H1 (cell line): ENCODE data around the gene RILPL2. TPM values are rescaled to one million over a fixed set of nuclear protein-coding genes. Genes with fewer than 3 reads are reported as not detected.

Source experiments
- CTCF ChIA-PET: fragments of 300-600 bp; sonication (Branson Sonifier 250); formaldehyde crosslinking; loops from one replicate; lab custom pipeline; 2021; ENCODE audit not compliant: partially characterized antibody; lab: Charles Lee
- POLR2A ChIA-PET: fragments of 300-600 bp; sonication (Branson Sonifier 250); formaldehyde crosslinking; loops from one replicate; lab custom pipeline; 2021; ENCODE audit warnings: inconsistent platforms; ENCODE audit not compliant: partially characterized antibody; lab: Charles Lee
- DNase-seq, 2 experiments: peaks; one replicate each; pipeline versions ENCODE4 v3.0.0 to v3.0.0-alpha.2; 2010 to 2022; ENCODE audit warnings: low spot score in 2 of 2, low read depth in 1 of 2, mixed read lengths in 1 of 2
- FAIRE-seq: peaks from 2 replicates; lab custom pipeline; 2011; peaks lifted over from hg19 to GRCh38; lab: Jason Lieb, UNC
- H2AFZ ChIP-seq: 2 replicates; pipeline ENCODE4 v1.8.1; 2012; ENCODE audit warnings: low read length, inconsistent platforms
- H2AK5ac ChIP-seq: 2 replicates; pipeline ENCODE4 v1.6.1; 2013; ENCODE audit warnings: low read depth, low read length
- H2BK120ac ChIP-seq: replicated peaks from 2 replicates; pipeline ENCODE3; 2013; ENCODE audit warnings: low read depth, low read length, inconsistent platforms
- H2BK12ac ChIP-seq: 2 replicates; pipeline ENCODE4 v1.6.1; 2013; ENCODE audit warnings: low read depth, low read length
- H2BK15ac ChIP-seq: 2 replicates; pipeline ENCODE4 v1.6.1; 2013; ENCODE audit warnings: low read length
- H2BK20ac ChIP-seq: 2 replicates; pipeline ENCODE4 v1.6.1; 2013; ENCODE audit warnings: low read length
- H2BK5ac ChIP-seq: 2 replicates; pipeline ENCODE4 v1.6.1; 2013; ENCODE audit warnings: low read depth, low read length
- H3K14ac ChIP-seq: 2 replicates; pipeline ENCODE4 v1.6.1; 2013; ENCODE audit warnings: inconsistent platforms; ENCODE audit not compliant: insufficient read length
- H3K18ac ChIP-seq: 2 replicates; pipeline ENCODE4 v1.6.1; 2013; ENCODE audit warnings: low read length; ENCODE audit errors: extremely low read depth
- H3K23ac ChIP-seq: 2 replicates; pipeline ENCODE4 v1.6.1; 2013; ENCODE audit warnings: inconsistent platforms; ENCODE audit not compliant: insufficient read length
- H3K23me2 ChIP-seq: 2 replicates; pipeline ENCODE4 v1.6.1; 2013; ENCODE audit warnings: low read depth, low read length
- H3K27ac ChIP-seq: 2 replicates; pipeline ENCODE4 v1.6.1; 2011; ENCODE audit warnings: low read depth, low read length, inconsistent platforms
- H3K27me3 ChIP-seq, 4 experiments: replicated peaks in 1 of 4; 1 replicate in 1 of 4; 2 replicates in 3 of 4; pipeline versions ENCODE4 v1.6.1 to v1.8.1; 2011 to 2013; ENCODE audit warnings: low read length in 3 of 4, mild to moderate bottlenecking in 3 of 4, inconsistent platforms in 2 of 4, mixed read lengths in 2 of 4, moderate library complexity in 1 of 4; ENCODE audit not compliant: control insufficient read depth in 3 of 4, insufficient read depth in 3 of 4; ENCODE audit errors: extremely low read depth in 1 of 4
- H3K36me3 ChIP-seq, 4 experiments: 2 replicates each; pipeline versions ENCODE4 v1.6.1 to v1.8.1; 2011 to 2013; ENCODE audit warnings: mild to moderate bottlenecking in 4 of 4, low read length in 3 of 4, moderate library complexity in 2 of 4, control low read depth in 1 of 4, inconsistent platforms in 1 of 4; ENCODE audit not compliant: insufficient read depth in 4 of 4, control insufficient read depth in 2 of 4
- H3K4ac ChIP-seq: replicated peaks from 2 replicates; pipeline ENCODE3; 2013; ENCODE audit warnings: low read length, low read depth, mixed read lengths, inconsistent platforms; ENCODE audit not compliant: insufficient read length
- H3K4me1 ChIP-seq, 4 experiments: replicated peaks in 1 of 4; 1 replicate in 1 of 4; 2 replicates in 3 of 4; pipeline versions ENCODE4 v1.6.1 to v1.8.1; 2011 to 2013; ENCODE audit warnings: low read length in 3 of 4, inconsistent platforms in 2 of 4, mixed read lengths in 1 of 4; ENCODE audit not compliant: insufficient read depth in 4 of 4, control insufficient read depth in 3 of 4
- H3K4me2 ChIP-seq, 2 experiments: 2 replicates each; pipeline versions ENCODE4 v1.6.1 to v1.8.1; 2011 to 2013; ENCODE audit warnings: low read depth in 2 of 2, low read length in 2 of 2, control low read depth in 1 of 2, inconsistent platforms in 1 of 2, mild to moderate bottlenecking in 1 of 2; ENCODE audit not compliant: insufficient read depth in 1 of 2
- H3K4me3 ChIP-seq, 4 experiments: fragments of 200-600, 300-600 bp in 1 of 4; sonication (generic), shearing (Covaris generic), sonication (Bioruptor Twin) in 1 of 4; 2 replicates each; pipeline versions ENCODE4 v1.5.1 to v1.8.1; 2011 to 2016; ENCODE audit warnings: low read length in 4 of 4, low read depth in 3 of 4, control low read depth in 2 of 4, inconsistent platforms in 2 of 4, mild to moderate bottlenecking in 2 of 4, mixed read lengths in 1 of 4, moderate library complexity in 1 of 4; ENCODE audit not compliant: insufficient read depth in 2 of 4; ENCODE audit errors: extremely low read depth in 1 of 4
- H3K56ac ChIP-seq: replicated peaks from 2 replicates; pipeline ENCODE3; 2013; ENCODE audit warnings: low read depth, mild to moderate bottlenecking, mixed read lengths, low read length, inconsistent platforms; ENCODE audit not compliant: insufficient read length
- H3K79me1 ChIP-seq: 2 replicates; pipeline ENCODE4 v1.6.1; 2013; ENCODE audit warnings: low read depth, low read length, control low read depth
- H3K79me2 ChIP-seq, 2 experiments: 2 replicates each; pipeline versions ENCODE4 v1.6.1 to v1.8.1; 2012 to 2013; ENCODE audit warnings: low read length in 2 of 2, mild to moderate bottlenecking in 2 of 2, inconsistent platforms in 1 of 2; ENCODE audit not compliant: insufficient read depth in 2 of 2, control insufficient read depth in 1 of 2
- H3K9ac ChIP-seq, 4 experiments: replicated peaks in 1 of 4; 1 replicate in 1 of 4; 2 replicates in 3 of 4; pipeline versions ENCODE4 v1.6.1 to v1.8.1; 2011 to 2013; ENCODE audit warnings: low read depth in 3 of 4, low read length in 3 of 4, control low read depth in 2 of 4, mild to moderate bottlenecking in 2 of 4, moderate library complexity in 2 of 4, inconsistent platforms in 1 of 4; ENCODE audit errors: extremely low read depth in 1 of 4
- H3K9me3 ChIP-seq, 2 experiments: 2 replicates each; pipeline versions ENCODE4 v1.6.1 to v1.8.1; 2012 to 2013; ENCODE audit warnings: mild to moderate bottlenecking in 2 of 2, moderate library complexity in 2 of 2, control low read depth in 1 of 2, inconsistent platforms in 1 of 2, low read depth in 1 of 2, low read length in 1 of 2, mixed read lengths in 1 of 2; ENCODE audit not compliant: insufficient read depth in 2 of 2
- H4K20me1 ChIP-seq, 2 experiments: replicated peaks in 1 of 2; 2 replicates each; pipeline versions ENCODE3 to v1.8.1; 2011 to 2013; ENCODE audit warnings: inconsistent platforms in 2 of 2, low read length in 2 of 2, mild to moderate bottlenecking in 1 of 2; ENCODE audit not compliant: insufficient read depth in 2 of 2, control insufficient read depth in 1 of 2
- H4K5ac ChIP-seq: 2 replicates; pipeline ENCODE4 v1.6.1; 2013; ENCODE audit warnings: low read length, low read depth, mixed read lengths, inconsistent platforms; ENCODE audit not compliant: insufficient read length
- H4K8ac ChIP-seq: 2 replicates; pipeline ENCODE4 v1.8.0; 2013; ENCODE audit warnings: mild to moderate bottlenecking, moderate library complexity, low read length, inconsistent platforms; ENCODE audit not compliant: insufficient read depth; ENCODE audit errors: extremely low read depth
- H4K91ac ChIP-seq: replicated peaks from 2 replicates; pipeline ENCODE3; 2013; ENCODE audit warnings: low read length, mixed read lengths, inconsistent platforms; ENCODE audit not compliant: insufficient read length
- ASH2L ChIP-seq: fragments of 200-600, 300-600 bp; sonication (generic); IDR thresholded peaks from one replicate; pipeline ENCODE4 v1.7.1; 2017; ENCODE audit warnings: low read length
- BRCA1 ChIP-seq: IDR thresholded peaks from 2 replicates; pipeline ENCODE4 v1.6.1; 2012; ENCODE audit warnings: low read depth, low read length, improper control_type of control experiment
- CHD1 ChIP-seq: IDR thresholded peaks from 2 replicates; pipeline ENCODE4 v1.6.1; 2012; ENCODE audit warnings: low read depth, low read length, improper control_type of control experiment
- EGR1 ChIP-seq: IDR thresholded peaks from 2 replicates; pipeline ENCODE4 v1.6.1; 2011; ENCODE audit warnings: low read depth, low read length, borderline replicate concordance
- EZH2 ChIP-seq: fragments of 200-600 bp; sonication (generic); IDR thresholded peaks from 2 replicates; pipeline ENCODE4 v1.7.1; 2012; ENCODE audit warnings: low read depth, mild to moderate bottlenecking, moderate library complexity, low read length, inconsistent platforms; ENCODE audit not compliant: severe bottlenecking
- FOSL1 ChIP-seq: IDR thresholded peaks from 2 replicates; pipeline ENCODE4 v1.6.1; 2011; ENCODE audit warnings: mild to moderate bottlenecking, low read depth, low read length, moderate library complexity; ENCODE audit not compliant: insufficient read depth
- HDAC6 ChIP-seq: IDR thresholded peaks from one replicate; pipeline ENCODE4 v1.7.1; 2012; ENCODE audit warnings: low read depth, mild to moderate bottlenecking, inconsistent platforms, low read length, moderate library complexity
- MAX ChIP-seq: IDR thresholded peaks from 2 replicates; pipeline ENCODE4 v1.6.1; 2012; ENCODE audit warnings: inconsistent platforms
- PHF8 ChIP-seq: fragments of 200-600 bp; sonication (generic); conservative IDR thresholded peaks from 2 replicates; pipeline ENCODE4 v1.7.1; 2012; ENCODE audit warnings: low read depth, mild to moderate bottlenecking, inconsistent platforms, low read length, moderate library complexity
- POLR2AphosphoS5 ChIP-seq: IDR thresholded peaks from 2 replicates; pipeline ENCODE4 v1.6.1; 2011; ENCODE audit warnings: low read depth, low read length
- RXRA ChIP-seq: IDR thresholded peaks from 2 replicates; pipeline ENCODE4 v1.6.1; 2011; ENCODE audit warnings: low read depth, mild to moderate bottlenecking, low read length, moderate library complexity; ENCODE audit not compliant: insufficient read depth
- SIRT6 ChIP-seq: IDR thresholded peaks from one replicate; pipeline ENCODE4 v1.7.1; 2012; ENCODE audit warnings: low read length, inconsistent platforms
- SRF ChIP-seq: IDR thresholded peaks from 2 replicates; pipeline ENCODE4 v1.6.1; 2011; ENCODE audit warnings: mild to moderate bottlenecking, low read depth, low read length, moderate library complexity
- TBP ChIP-seq: IDR thresholded peaks from 2 replicates; pipeline ENCODE4 v1.6.1; 2011; ENCODE audit warnings: low read depth, low read length, improper control_type of control experiment
- WGBS, 2 experiments: shearing (Covaris generic) in 1 of 2; methylation state at CpG; one replicate each; pipeline versions ENCODE4 v1.1.6 to v1.1.7; 2013 to 2015; ENCODE audit warnings: low lambda C conversion rate in 2 of 2, mixed read lengths in 2 of 2, inconsistent platforms in 1 of 2, low coverage in 1 of 2, missing lambda C conversion rate in 1 of 2; ENCODE audit not compliant: insufficient replicate concordance in 2 of 2, insufficient coverage in 1 of 2, insufficient read length in 1 of 2; ENCODE audit errors: extremely low coverage in 1 of 2, missing lambda C conversion rate in 1 of 2; 5-methylcytosine and 5-hydroxymethylcytosine counted together
- polyA plus RNA-seq, 7 experiments: library from polyadenylated mRNA; depleted of rRNA in 3 of 7; stranded (reverse) in 5 of 7; unstranded in 2 of 7; fragments of >200 nt in 5 of 7; fragments of 200-250 nt in 2 of 7; gene quantifications; 1 replicate in 5 of 7; 2 replicates in 1 of 7; 4 replicates in 1 of 7; pipeline versions ENCODE4 v1.2.1 to v1.2.3, GENCODE V29; 2011 to 2013; ENCODE audit warnings: missing spikeins in 2 of 7, mixed read lengths in 2 of 7
- total RNA-seq: library from RNA; stranded (reverse); fragmentation: NEBNext Ultra II Directional; extraction: Animal tissue kit (Norgen Biotek cat#: 25700); gene quantifications from 2 replicates; pipeline ENCODE4 v1.2.1, GENCODE V29; 2021

The RILPL2 gene
- total and polyA plus RNA-seq, 2 of the 8 experiments (the other 6 are each of a cell fraction or from before 2014, with no cell fraction given) = 0.77 to 1.4 TPM

DNA sequence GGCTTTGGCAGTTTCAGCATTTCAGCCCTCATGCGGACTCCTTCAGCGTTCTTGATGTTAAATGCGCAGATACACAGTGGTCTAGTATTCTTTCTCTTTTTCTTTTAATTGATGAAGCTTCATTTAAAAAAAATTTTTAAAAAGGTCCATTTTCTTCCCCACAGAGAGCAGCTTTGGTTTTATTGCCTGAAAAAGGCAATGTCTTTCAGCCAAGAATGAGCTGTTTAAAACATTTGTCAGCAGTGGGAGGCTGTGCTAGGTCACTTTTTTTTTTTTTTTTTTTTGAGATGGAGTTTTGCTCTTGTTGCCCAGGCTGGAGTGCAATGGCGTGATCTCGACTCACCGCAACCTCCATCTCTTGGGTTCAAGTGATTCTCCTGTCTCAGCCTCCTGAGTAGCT, 39.1 kb downstream of the RILPL2 start:
- no peak overlapping the region for H2AK5ac ChIP-seq

More for the DNA sequence above, 39.1 kb downstream of the RILPL2 start:
- Histone ChIP-seq H3K27me3 (peaks cover 1 to 35% (median 24%) of the 10 kb centered on the region in 4 experiments), H4K8ac (no peak overlapping the region), H3K4me2 (no peak overlapping the region), H3K4ac (no peak overlapping the region), H4K5ac (no peak overlapping the region), H3K27ac (no peak overlapping the region), H4K20me1 (peaks cover 12 to 32% of the 10 kb centered on the region in 2 experiments), H3K4me1 (peaks cover 2 to 3% (median 3%) of the 10 kb centered on the region in 4 experiments; a peak in 6 of 7 replicates), H2BK15ac (no peak overlapping the region), H2AFZ (no peak overlapping the region), H2BK20ac (no peak overlapping the region), H2BK12ac (no peak overlapping the region), H3K9me3 (no peaks in the 10 kb centered on the region), H3K18ac (no peak overlapping the region), H3K14ac (no peak overlapping the region), H3K23me2 (no peaks in the 10 kb centered on the region), H3K79me1 (no peaks in the 10 kb centered on the region), H3K36me3 (peaks cover 2 to 9% (median 7%) of the 10 kb centered on the region in 4 experiments; a peak in 6 of 8 replicates), H2BK5ac (no peak overlapping the region), H2BK120ac (no peak overlapping the region), H3K23ac (no peak overlapping the region), H3K56ac (no peak overlapping the region), H4K91ac (no peak overlapping the region), H3K79me2 (no peaks in the 10 kb centered on the region), H3K4me3 (no peak overlapping the region), H3K9ac (no peak overlapping the region)
- WGBS, 2 experiments = 92% methylated on average over 6 of the region's 6 CpGs; no CpG with 5 or more reads in 1 of the 2 experiments
- ChIA-PET POLR2A (interaction anchor here (1.0 to 1.4 kb wide), 5 partner anchors 9 to 166 kb away, joined by 3 to 5 read pairs (median 3); partner anchors contain the start of gene SNRNP35), CTCF (interaction anchor here (0.5 to 1.1 kb wide), 4 partner anchors 9 to 135 kb away, joined by 3 to 4 read pairs (median 3); partner anchors contain the start of gene KMT5A)
- no peak for TF ChIP-seq EGR1
- TF ChIP-seq BRCA1 = no peak
- no peak for TF ChIP-seq EZH2
- no peak for TF ChIP-seq POLR2AphosphoS5
- TF ChIP-seq SRF = no peak
- TF ChIP-seq RXRA = no peak
- TF ChIP-seq PHF8 = no peak
- TF ChIP-seq ASH2L = no peak
- no peak for TF ChIP-seq CHD1
- no peak for TF ChIP-seq SIRT6
- no peak for TF ChIP-seq TBP
- TF ChIP-seq HDAC6 = no peak
- no peak for TF ChIP-seq MAX
- no peak for TF ChIP-seq FOSL1
- DNase-seq = no peak
- FAIRE-seq = no peak
